Prostate gland (tissue), 2 donors: ENCODE results near the gene TAAR9.

ENCODE experiments used
- POLR2A ChIP-seq: fragments of 450-650 bp; IDR thresholded peaks from one replicate; pipeline ENCODE4 v1.6.1; 2016; ENCODE audit warnings: antibody characterized with exemption, mild to moderate bottlenecking
- POLR2AphosphoS5 ChIP-seq: sonication (generic); formaldehyde crosslinking; IDR thresholded peaks from one replicate; pipeline ENCODE4 v1.6.1; 2017; ENCODE audit warnings: antibody characterized with exemption
- TF ChIP-seq, protein P1 (sequence below), 4 experiments: fragments of 200-600 bp in 2 of 4; fragments of 450-650 bp in 2 of 4; sonication (generic) in 2 of 4; IDR thresholded peaks; 1 replicate in 3 of 4; 2 replicates in 1 of 4; pipeline ENCODE4 v1.5.1; 2016 to 2019; ENCODE audit warnings: antibody characterized with exemption in 4 of 4, mild to moderate bottlenecking in 2 of 4, moderate library complexity in 2 of 4

DNA sequence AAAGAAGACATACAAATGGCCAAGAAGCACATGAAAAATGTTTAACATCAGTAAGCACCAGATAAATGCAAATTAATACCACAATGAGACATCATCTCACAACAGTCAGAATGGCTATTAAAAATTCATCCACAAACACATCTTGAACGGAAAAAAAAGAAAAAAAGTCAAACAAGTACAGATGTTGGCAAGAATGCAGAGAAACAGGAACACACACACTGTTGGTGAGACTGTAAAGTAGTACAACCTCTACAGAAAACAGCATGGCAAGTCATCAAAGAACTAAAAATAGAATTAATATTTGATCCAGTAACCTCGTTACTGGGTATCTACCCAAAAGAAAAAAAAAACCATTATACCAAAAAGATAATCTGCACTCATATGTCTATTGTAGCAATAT, 31.6 kb upstream of the TAAR9 start:
- no peak for TF ChIP-seq POLR2A
- TF ChIP-seq, protein P1, sequence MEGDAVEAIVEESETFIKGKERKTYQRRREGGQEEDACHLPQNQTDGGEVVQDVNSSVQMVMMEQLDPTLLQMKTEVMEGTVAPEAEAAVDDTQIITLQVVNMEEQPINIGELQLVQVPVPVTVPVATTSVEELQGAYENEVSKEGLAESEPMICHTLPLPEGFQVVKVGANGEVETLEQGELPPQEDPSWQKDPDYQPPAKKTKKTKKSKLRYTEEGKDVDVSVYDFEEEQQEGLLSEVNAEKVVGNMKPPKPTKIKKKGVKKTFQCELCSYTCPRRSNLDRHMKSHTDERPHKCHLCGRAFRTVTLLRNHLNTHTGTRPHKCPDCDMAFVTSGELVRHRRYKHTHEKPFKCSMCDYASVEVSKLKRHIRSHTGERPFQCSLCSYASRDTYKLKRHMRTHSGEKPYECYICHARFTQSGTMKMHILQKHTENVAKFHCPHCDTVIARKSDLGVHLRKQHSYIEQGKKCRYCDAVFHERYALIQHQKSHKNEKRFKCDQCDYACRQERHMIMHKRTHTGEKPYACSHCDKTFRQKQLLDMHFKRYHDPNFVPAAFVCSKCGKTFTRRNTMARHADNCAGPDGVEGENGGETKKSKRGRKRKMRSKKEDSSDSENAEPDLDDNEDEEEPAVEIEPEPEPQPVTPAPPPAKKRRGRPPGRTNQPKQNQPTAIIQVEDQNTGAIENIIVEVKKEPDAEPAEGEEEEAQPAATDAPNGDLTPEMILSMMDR (IDR thresholded peaks at IDR 0.05): no peak
- TF ChIP-seq POLR2AphosphoS5: no peak
